ENCODE measurements around the gene EHMT1.

- TF ChIP-seq CTCF (IDR thresholded peaks at IDR 0.05), result no peak
- no peak for TF ChIP-seq EP300 (IDR thresholded peaks at IDR 0.05)
Measured at GRCh38 chr9:137813167-137813566, 194.4 kb downstream of the EHMT1 start.

All from esophagus muscularis mucosa (tissue), 3 donors.